Activated T-helper 2 cell treated with anti-CD3 and anti-CD28 coated beads, Interferon-gamma antibody, Interleukin-2, Interleukin-4, amounts not matched to agents 10 μg/mL and 5 μg/mL and 100 μg/mL, durations not matched to agents 14 hours and 24 hours and 36 hours (primary cell): ENCODE results near the gene EME2. TPM values are rescaled to one million over a fixed set of nuclear protein-coding genes. Genes with fewer than 3 reads are reported as not detected.

Source experiments
- DNase-seq: peaks from one replicate; pipeline ENCODE4 v3.0.0; 2021; ENCODE audit warnings: low spot score
- H3K27ac Mint-ChIP-seq: one replicate; pipeline ENCODE4 v1.8.0; 2021; ENCODE audit warnings: mixed read lengths
- H3K27me3 Mint-ChIP-seq: one replicate; pipeline ENCODE4 v1.8.0; 2021; ENCODE audit warnings: low read depth, mixed read lengths
- H3K36me3 Mint-ChIP-seq: one replicate; pipeline ENCODE4 v1.8.0; 2021; ENCODE audit warnings: low read depth, mixed read lengths
- H3K4me1 Mint-ChIP-seq: one replicate; pipeline ENCODE4 v1.8.0; 2021; ENCODE audit warnings: low read depth, mixed read lengths
- H3K4me3 Mint-ChIP-seq: one replicate; pipeline ENCODE4 v1.8.0; 2021; ENCODE audit warnings: low read depth, mild to moderate bottlenecking, moderate library complexity, mixed read lengths
- H3K9me3 Mint-ChIP-seq: one replicate; pipeline ENCODE4 v1.8.0; 2021; ENCODE audit warnings: mixed read lengths
- intact Hi-C: fragments of 100-400 bp; cut with micrococcal nuclease; formaldehyde crosslinking; loops from one replicate; pipeline ENCODE4 v1.15.1; 2023
- total RNA-seq: library from RNA; stranded (reverse); gene quantifications from 2 replicates; pipeline ENCODE4 v1.2.3, GENCODE V29; 2022

EME2 gene
- total RNA-seq, 1 donor from 2014 or later, result 26.2 TPM

- H3K4me3 Mint-ChIP-seq, result no peak overlapping the region
- H3K4me1 Mint-ChIP-seq, result no peaks in the 10 kb centered on the region
- no peak for DNase-seq
- H3K9me3 Mint-ChIP-seq, result no peaks in the 10 kb centered on the region
- H3K27me3 Mint-ChIP-seq, result no peaks in the 10 kb centered on the region
- intact Hi-C loops, result no loop called here
- no peak overlapping the region for H3K27ac Mint-ChIP-seq
- H3K36me3 Mint-ChIP-seq, result peaks cover 16% of the 10 kb centered on the region
These were observed 37.8 kb upstream of the EME2 start for GRCh38 chr16:1734816-1735215.

DNA sequence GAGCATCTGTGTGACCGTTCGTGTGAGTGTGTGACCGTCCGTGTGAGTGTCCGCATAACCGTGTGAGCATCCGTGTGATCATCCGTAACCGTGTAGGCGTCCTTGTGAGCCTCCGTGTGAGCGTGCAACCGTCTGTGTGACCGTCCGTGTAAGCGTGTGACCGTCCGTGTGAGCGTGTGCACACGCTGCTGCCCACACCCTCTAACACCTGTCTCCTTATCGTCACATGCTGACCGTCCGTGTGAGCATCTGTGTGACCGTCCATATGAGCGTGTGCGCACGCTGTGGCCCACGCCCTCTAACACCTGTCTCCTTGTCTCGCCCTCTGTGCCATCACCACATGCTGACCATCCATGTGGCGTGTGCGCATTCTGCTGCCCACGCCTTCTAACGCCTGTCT, 32.4 kb upstream of the EME2 start:
- no peak overlapping the region for H3K4me3 Mint-ChIP-seq
- no peaks in the 10 kb centered on the region for H3K9me3 Mint-ChIP-seq
- H3K27ac Mint-ChIP-seq, result no peak overlapping the region
- no peaks in the 10 kb centered on the region for H3K27me3 Mint-ChIP-seq
- H3K36me3 Mint-ChIP-seq, result peaks cover 9% of the 10 kb centered on the region
- DNase-seq, result no peak
- intact Hi-C loops, result no loop called here
- H3K4me1 Mint-ChIP-seq, result no peaks in the 10 kb centered on the region

GRCh38 chr16:1740781-1741490, 31.7 kb upstream of the EME2 start:
- H3K4me1 Mint-ChIP-seq, result no peaks in the 10 kb centered on the region
- no peak overlapping the region for H3K27ac Mint-ChIP-seq
- H3K36me3 Mint-ChIP-seq, result peaks cover 9% of the 10 kb centered on the region
- DNase-seq, result no peak
- H3K27me3 Mint-ChIP-seq, result no peaks in the 10 kb centered on the region
- intact Hi-C loops, result no loop called here
- no peak overlapping the region for H3K4me3 Mint-ChIP-seq
- no peaks in the 10 kb centered on the region for H3K9me3 Mint-ChIP-seq

DNA sequence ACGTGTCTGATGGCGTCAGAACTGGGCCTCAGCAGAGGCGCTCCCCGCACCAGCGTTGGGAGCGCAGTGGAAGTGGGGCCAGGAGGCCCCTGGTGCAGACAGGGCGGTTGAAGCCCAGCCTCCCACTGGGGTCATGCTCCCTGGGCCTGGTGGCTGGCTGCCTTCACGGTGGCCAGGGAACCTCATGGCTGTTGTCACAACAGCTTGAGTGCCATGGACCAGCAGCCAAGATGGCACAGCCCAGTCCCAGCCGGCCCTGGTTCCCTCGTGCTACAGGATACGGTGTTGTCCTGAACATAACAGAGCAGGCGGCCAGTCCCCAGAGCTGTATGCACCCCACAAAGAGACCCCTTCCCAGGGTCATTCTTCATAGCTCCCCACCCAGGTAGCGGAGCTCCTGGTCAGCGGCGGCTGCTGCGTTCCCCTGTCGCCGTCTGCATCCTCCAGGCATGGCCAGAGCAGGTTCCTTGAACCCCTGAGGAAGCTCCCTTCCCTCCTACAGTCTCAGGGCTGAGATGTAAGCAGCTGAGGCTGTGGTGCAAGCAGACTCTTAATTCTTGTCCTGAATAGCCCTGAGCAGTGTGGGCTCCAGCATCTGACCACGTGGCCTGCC, 31.0 kb upstream of the EME2 start:
- no peak for DNase-seq
- H3K4me3 Mint-ChIP-seq, result no peak overlapping the region
- H3K27ac Mint-ChIP-seq, result no peak overlapping the region
- no peaks in the 10 kb centered on the region for H3K4me1 Mint-ChIP-seq
- intact Hi-C loops, result no loop called here
- H3K9me3 Mint-ChIP-seq, result no peaks in the 10 kb centered on the region
- H3K27me3 Mint-ChIP-seq, result no peaks in the 10 kb centered on the region
- H3K36me3 Mint-ChIP-seq, result peaks cover 9% of the 10 kb centered on the region

DNA sequence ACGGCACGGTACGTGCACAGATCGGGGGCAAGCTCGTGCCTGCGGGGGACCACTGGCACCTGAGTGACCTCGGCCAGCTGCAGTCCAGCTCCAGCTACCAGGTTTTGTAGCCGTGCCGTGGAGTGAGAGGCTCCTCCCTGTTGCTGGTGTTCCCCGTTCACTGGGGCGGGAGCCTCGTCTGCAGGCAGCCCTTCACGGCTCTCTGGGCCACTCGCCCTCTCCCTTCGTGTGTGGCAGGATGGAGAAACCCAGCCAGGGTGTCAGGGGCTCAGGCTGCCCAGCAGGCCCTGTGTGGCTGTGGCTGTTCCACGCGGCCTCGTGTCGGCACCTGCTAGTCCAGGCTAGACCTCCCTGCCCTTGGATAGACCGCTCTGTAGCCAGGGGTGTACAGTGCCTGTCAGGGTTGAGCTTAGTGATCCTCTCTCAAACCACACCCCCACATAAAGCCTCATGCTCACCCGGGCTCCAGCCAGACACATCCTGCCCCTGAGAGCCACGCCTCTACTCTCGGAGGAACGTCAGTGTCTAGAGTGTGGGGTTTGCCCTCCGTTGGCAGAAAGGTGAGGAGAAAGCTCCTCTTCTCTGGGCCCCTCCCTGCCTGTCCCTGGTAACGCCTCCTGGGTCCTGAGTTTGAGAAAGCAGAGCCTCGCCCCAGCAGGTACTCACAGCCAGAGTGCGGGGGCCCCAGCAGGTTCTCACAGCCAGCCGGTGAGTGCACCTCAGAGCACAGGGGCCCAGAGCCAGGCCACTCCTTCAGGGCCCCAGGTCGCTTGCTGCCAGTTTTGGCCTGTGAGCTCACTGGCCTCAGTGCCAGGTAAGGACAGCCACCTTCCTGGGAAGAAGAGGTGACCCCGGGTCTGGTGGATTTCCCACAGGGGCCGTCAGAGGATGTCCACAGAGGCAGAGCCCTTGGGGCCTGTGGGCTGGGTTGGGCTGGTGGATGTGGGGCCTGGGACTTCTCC, 29.0 kb upstream of the EME2 start:
- Mint-ChIP-seq H3K27me3 (no peaks in the 10 kb centered on the region), H3K4me3 (no peak overlapping the region), H3K27ac (no peak overlapping the region), H3K4me1 (no peaks in the 10 kb centered on the region), H3K9me3 (no peaks in the 10 kb centered on the region), H3K36me3 (peaks cover 13% of the 10 kb centered on the region)
- intact Hi-C loops, result no loop called here
- DNase-seq, result no peak

DNA sequence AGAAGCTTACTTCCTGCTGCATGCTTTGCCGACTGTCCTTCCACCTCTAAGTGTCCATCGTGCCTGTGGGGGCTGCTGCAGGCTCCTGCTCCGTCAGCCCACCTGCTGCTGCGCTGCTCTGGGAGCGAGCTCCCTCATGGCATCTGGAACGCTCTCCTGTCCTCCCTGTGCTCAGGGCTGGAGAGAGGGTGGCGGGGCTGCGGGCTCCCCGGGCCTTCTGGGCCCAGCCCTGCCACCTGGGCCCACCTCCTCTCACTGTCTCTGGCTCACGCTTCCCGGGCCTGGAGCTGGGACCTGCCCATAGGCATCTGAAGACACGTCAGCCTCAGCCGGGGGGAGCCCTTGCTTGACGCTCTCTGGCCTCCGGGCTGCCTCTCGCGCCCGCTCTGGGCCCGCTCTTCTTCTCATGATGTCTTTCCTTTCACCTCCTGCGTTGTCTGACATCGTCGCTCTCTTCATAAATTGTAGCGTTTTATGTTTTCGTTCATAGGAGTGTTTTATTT, 28.2 kb upstream of the EME2 start:
- H3K27ac Mint-ChIP-seq, result no peak overlapping the region
- DNase-seq, result no peak
- H3K4me1 Mint-ChIP-seq, result no peaks in the 10 kb centered on the region
- no peaks in the 10 kb centered on the region for H3K9me3 Mint-ChIP-seq
- intact Hi-C loops, result no loop called here
- peaks cover 17% of the 10 kb centered on the region for H3K36me3 Mint-ChIP-seq
- H3K4me3 Mint-ChIP-seq, result no peak overlapping the region
- no peaks in the 10 kb centered on the region for H3K27me3 Mint-ChIP-seq

DNA sequence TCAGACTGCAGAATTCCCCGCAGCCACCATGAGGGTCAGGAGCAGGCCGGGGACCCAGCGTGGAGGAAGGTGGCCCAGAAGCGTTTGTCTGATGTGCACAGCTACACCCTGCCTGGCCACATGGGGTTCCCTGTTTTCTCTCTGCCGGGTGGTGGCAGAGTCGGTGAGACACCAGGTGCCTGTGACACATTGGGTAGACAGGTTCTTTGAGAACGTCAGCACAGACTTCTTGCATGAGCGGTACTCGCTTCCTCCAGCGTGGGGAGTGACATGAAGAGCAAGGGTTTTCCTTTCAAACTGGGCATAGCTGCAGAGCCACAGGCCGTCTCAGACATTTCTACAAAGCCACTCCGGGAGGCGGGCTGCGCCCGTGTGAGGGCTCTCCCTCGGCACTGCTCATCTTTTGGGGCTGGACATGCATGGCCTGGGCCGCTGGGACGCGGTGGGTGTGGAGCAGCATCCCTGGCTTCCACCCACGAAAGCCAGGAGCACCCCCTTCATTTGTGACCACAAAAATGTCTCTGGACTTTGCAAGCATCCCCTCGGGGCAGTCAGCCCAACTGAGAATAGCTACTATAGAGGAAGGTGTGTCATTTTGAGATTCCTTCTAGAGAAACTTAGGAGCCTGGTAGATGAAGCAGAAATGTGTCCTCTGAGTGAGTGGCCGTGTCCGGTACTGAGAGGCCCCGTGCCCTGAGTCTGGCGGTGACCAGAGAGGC, 27.3 kb upstream of the EME2 start:
- peaks cover 17% of the 10 kb centered on the region for H3K36me3 Mint-ChIP-seq
- H3K4me3 Mint-ChIP-seq, result no peak overlapping the region
- intact Hi-C loops, result no loop called here
- no peaks in the 10 kb centered on the region for H3K4me1 Mint-ChIP-seq
- DNase-seq, result no peak
- H3K27me3 Mint-ChIP-seq, result no peaks in the 10 kb centered on the region
- H3K9me3 Mint-ChIP-seq, result no peaks in the 10 kb centered on the region
- no peak overlapping the region for H3K27ac Mint-ChIP-seq

DNA sequence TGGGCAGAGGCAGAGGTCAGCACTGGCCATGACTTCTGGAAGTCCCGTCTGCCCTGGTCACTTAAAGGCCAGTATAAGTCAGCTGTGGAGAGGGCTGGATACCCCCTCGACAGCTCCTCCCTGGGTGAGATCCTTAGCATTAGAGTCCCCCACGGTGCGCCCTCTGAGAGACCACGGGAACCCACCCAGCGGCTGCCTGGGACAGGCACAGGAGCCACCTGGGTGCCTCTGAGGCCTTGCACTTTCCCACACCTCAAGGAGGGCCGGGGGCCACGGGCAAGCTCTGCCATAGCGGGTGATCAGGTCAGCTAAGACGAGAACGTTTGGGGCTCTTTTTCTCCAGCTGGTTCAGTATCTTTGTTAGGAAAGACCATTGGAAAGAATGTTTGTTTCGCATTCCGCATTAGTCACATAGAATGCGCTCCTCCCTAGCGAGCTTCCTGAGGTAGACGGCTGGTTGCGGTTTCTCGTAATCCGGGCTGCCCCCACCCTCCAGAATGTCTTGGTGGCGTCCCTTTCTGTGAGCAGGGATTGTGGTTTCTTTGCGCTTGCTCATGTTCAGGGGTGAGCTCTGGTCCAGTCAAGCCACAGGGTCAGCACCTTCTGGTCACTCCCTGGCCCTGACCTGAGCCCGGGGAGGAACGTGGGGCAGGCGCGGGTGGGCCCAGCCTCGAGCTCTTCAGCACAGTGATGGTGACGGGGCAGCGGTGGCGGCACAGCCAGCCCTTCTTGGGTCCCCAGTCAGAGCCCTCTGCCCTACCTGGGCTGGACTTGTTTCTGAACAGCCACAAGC, 26.5 kb upstream of the EME2 start:
- intact Hi-C loops, result no loop called here
- no peaks in the 10 kb centered on the region for H3K9me3 Mint-ChIP-seq
- H3K4me1 Mint-ChIP-seq, result no peaks in the 10 kb centered on the region
- peaks cover 17% of the 10 kb centered on the region for H3K36me3 Mint-ChIP-seq
- no peaks in the 10 kb centered on the region for H3K27me3 Mint-ChIP-seq
- no peak overlapping the region for H3K4me3 Mint-ChIP-seq
- DNase-seq, result no peak
- H3K27ac Mint-ChIP-seq, result no peak overlapping the region

- intact Hi-C loops, result no loop called here
These were observed 25.9 kb upstream of the EME2 start for GRCh38 chr16:1746693-1747195.

GRCh38 chr16:1747934-1748333, 24.7 kb upstream of the EME2 start:
- peaks cover 20% of the 10 kb centered on the region for H3K36me3 Mint-ChIP-seq
- H3K27ac Mint-ChIP-seq, result no peak overlapping the region
- no peaks in the 10 kb centered on the region for H3K4me1 Mint-ChIP-seq
- no peak overlapping the region for H3K4me3 Mint-ChIP-seq
- DNase-seq, result no peak
- H3K27me3 Mint-ChIP-seq, result no peaks in the 10 kb centered on the region
- H3K9me3 Mint-ChIP-seq, result no peaks in the 10 kb centered on the region
- intact Hi-C loops, result no loop called here

More at GRCh38 chr16:1746693-1747195, 25.9 kb upstream of the EME2 start:
- Mint-ChIP-seq H3K27me3 (no peaks in the 10 kb centered on the region), H3K4me3 (no peak overlapping the region), H3K36me3 (peaks cover 17% of the 10 kb centered on the region), H3K9me3 (no peaks in the 10 kb centered on the region), H3K27ac (no peak overlapping the region), H3K4me1 (no peaks in the 10 kb centered on the region)
- no peak for DNase-seq

DNA sequence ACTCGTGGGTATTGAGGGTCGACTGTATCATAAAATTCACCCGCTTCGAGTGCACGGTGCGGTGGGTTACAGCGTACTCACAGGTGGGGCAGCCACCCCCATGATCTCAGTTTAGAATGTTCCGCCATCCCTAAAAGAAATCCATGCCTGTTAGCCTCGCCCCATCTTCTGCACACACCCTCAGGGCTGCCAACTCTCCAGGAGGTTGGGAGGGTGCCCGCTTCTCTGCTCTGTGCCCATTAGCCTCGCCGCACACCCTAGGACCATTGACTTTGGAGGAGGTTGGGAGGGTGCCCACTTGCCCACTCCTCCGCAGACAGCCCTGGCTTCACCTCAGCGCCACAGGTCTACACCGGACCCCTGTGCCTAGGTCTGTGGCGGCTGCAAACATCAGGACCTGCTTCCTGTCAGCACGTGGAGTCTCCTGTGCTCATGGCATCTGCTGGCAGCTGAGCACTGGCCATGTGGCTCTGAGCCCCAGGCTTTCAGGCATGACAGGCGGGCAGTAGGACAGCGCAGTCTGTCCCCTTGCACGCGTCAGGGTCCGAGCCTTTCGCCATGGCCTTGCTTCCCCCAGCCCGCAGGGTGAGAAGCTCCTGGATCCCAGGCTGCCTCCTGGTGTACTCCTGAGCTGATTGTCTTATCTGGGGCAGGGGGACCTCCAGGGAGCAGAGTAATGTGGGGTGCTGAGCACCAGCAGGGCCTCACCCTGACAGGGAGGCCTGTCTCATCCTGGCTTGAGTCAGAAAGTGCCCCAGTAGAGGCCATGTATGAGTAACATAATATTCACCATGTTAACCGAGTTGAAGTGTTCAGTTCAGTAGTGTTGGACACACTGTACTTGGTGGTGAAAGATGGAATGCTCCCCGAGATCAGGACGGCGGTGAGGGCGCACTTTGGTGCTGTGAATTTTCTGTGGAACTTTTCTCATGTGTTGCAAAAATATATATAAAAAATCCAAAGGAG, 23.2 kb upstream of the EME2 start:
- intact Hi-C loops, result no loop called here
- Mint-ChIP-seq H3K36me3 (peaks cover 16% of the 10 kb centered on the region), H3K9me3 (no peaks in the 10 kb centered on the region), H3K4me3 (no peak overlapping the region), H3K27ac (no peak overlapping the region), H3K27me3 (no peaks in the 10 kb centered on the region), H3K4me1 (no peaks in the 10 kb centered on the region)
- DNase-seq, result no peak
